Measurements from ENCODE around the gene OOEP.

- TF ChIP-seq POLR2AphosphoS5 (IDR thresholded peaks at IDR 0.05; ENCODE audit: low read depth, low read length) (no peak), TAF1 (IDR thresholded peaks at IDR 0.05; ENCODE audit: borderline replicate concordance, insufficient read depth, low read length) (no peak), SIN3A (IDR thresholded peaks at IDR 0.05; ENCODE audit: borderline replicate concordance, insufficient read depth, low read length) (no peak)
Observed at GRCh38 chr6:73339340-73339739, 30.4 kb downstream of the OOEP start.

All from PFSK-1 (cell line).